ENCODE data around the gene CELSR1.

DNA sequence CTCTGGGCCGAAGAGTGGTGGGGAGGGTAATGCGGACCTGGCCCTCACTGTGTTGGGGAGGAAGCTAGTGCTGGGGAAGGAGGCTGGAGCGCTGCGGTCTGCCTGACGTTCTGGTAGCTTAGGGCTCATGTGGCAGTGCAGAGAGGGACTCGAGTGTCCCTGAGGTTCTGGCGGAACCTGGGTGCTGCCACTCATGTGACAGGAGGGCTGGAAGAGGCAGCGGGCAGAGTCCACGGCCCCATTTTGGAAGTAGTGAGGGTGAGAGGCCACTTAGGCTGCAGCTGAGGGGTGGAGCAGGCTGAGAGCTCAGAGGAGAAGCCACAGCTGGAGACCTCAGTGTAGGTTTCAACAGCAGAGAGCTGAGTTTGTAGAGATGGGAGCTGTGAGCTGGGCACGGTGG is 218.1 kb downstream of the CELSR1 start:
- no peak for TF ChIP-seq YY1 (IDR thresholded peaks at IDR 0.05; ENCODE audit: extremely low read depth, insufficient replicate concordance, low read depth, low read length)
- TF ChIP-seq, protein P1, sequence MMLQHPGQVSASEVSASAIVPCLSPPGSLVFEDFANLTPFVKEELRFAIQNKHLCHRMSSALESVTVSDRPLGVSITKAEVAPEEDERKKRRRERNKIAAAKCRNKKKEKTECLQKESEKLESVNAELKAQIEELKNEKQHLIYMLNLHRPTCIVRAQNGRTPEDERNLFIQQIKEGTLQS (IDR thresholded peaks at IDR 0.05), result no peak
- no peak for TF ChIP-seq FOSL1 (IDR thresholded peaks at IDR 0.05; ENCODE audit: low read depth)
- TF ChIP-seq, protein P2, sequence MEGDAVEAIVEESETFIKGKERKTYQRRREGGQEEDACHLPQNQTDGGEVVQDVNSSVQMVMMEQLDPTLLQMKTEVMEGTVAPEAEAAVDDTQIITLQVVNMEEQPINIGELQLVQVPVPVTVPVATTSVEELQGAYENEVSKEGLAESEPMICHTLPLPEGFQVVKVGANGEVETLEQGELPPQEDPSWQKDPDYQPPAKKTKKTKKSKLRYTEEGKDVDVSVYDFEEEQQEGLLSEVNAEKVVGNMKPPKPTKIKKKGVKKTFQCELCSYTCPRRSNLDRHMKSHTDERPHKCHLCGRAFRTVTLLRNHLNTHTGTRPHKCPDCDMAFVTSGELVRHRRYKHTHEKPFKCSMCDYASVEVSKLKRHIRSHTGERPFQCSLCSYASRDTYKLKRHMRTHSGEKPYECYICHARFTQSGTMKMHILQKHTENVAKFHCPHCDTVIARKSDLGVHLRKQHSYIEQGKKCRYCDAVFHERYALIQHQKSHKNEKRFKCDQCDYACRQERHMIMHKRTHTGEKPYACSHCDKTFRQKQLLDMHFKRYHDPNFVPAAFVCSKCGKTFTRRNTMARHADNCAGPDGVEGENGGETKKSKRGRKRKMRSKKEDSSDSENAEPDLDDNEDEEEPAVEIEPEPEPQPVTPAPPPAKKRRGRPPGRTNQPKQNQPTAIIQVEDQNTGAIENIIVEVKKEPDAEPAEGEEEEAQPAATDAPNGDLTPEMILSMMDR (IDR thresholded peaks at IDR 0.05 in 2 of 3, conservative IDR thresholded peaks at IDR 0.05 in 1 of 3; ENCODE audit: borderline replicate concordance in 1 of 3, insufficient read depth in 1 of 3, low read depth in 2 of 3, low read length in 2 of 3), result no peak
